HG02970 (cell line): ENCODE results near the gene ZNF614.
"Not testable (repeated sequence)": the region's sequence is repeated elsewhere in the genome, so short reads cannot be mapped to it uniquely, and the experiment has no call there.

ENCODE experiments used
- ATAC-seq: cut with Tn5 transposase; IDR thresholded peaks from one replicate; pipeline ENCODE4 v1.9.1; 2021; ENCODE audit warnings: mild to moderate bottlenecking, moderate library complexity, moderate number of reproducible peaks; ENCODE audit not compliant: unreplicated experiment, low FRiP score

Gene ZNF614

GRCh38 chr19:52028027-52028779, at the start of gene ZNF614:
Gene ZNF614 (minus strand): TSS chr19:52028379. CDS start chr19:52025745, 2,634 bp downstream.
- peak; percentile 93 for ATAC-seq

GRCh38 chr19:52070496-52070895, 42.3 kb upstream of the ZNF614 start:
- no peak for ATAC-seq

- no peak for ATAC-seq
Observed at GRCh38 chr19:52069653-52070052, 41.5 kb upstream of the ZNF614 start.

GRCh38 chr19:52066258-52066863, 38.2 kb upstream of the ZNF614 start:
- ATAC-seq = no peak

GRCh38 chr19:52065399-52065798, 37.2 kb upstream of the ZNF614 start:
- no peak for ATAC-seq

- ATAC-seq = not testable (repeated sequence)
Observed at GRCh38 chr19:52056480-52056879, 28.3 kb upstream of the ZNF614 start.

GRCh38 chr19:52051736-52052135, 23.6 kb upstream of the ZNF614 start:
- not testable (repeated sequence) for ATAC-seq

GRCh38 chr19:52048555-52049501, 20.6 kb upstream of the ZNF614 start, which contains the start of gene ZNF432:
Gene ZNF432 (minus strand): TSS chr19:52048838. CDS start chr19:52046868, 1,970 bp downstream.
- ATAC-seq = peak; percentile 92

GRCh38 chr19:52039169-52039568, 11.0 kb upstream of the ZNF614 start:
- ATAC-seq = no peak

- no peak for ATAC-seq
Observed at GRCh38 chr19:52034051-52034728, 6.0 kb upstream of the ZNF614 start.

- ATAC-seq = peak; percentile 26
Observed at GRCh38 chr19:52028780-52029123, 573 bp upstream of the ZNF614 start.

- not testable (repeated sequence) for ATAC-seq
Observed at GRCh38 chr19:52026255-52026990, 1.8 kb downstream of the ZNF614 start.

- not testable (repeated sequence) for ATAC-seq
Observed at GRCh38 chr19:52024478-52024877, 3.7 kb downstream of the ZNF614 start.

- ATAC-seq = no peak
Observed at GRCh38 chr19:52022193-52022592, 6.0 kb downstream of the ZNF614 start.

GRCh38 chr19:52020506-52020905, 7.7 kb downstream of the ZNF614 start:
- no peak for ATAC-seq

GRCh38 chr19:52010674-52011073, 17.5 kb downstream of the ZNF614 start:
- ATAC-seq = no peak

GRCh38 chr19:52007806-52008557, 20.2 kb downstream of the ZNF614 start, which contains the start of gene ZNF615:
Gene ZNF615 (minus strand): TSS chr19:52008211. CDS start chr19:52003711, 4,500 bp downstream.
- ATAC-seq = peak; percentile 92

- ATAC-seq = no peak
Observed at GRCh38 chr19:52007451-52007805, 20.8 kb downstream of the ZNF614 start.
